ENCODE measurements around the gene SELENOI.

GRCh38 chr2:26347286-26347865 is 1.4 kb downstream of the SELENOI start:
- no peak for TF ChIP-seq CTCF (IDR thresholded peaks at IDR 0.05)
- TF ChIP-seq EZH2 (IDR thresholded peaks at IDR 0.05) = no peak
- no peak for TF ChIP-seq EZH2phosphoT487 (IDR thresholded peaks at IDR 0.05)
